Measurements from ENCODE around the gene CXADR.

DNA sequence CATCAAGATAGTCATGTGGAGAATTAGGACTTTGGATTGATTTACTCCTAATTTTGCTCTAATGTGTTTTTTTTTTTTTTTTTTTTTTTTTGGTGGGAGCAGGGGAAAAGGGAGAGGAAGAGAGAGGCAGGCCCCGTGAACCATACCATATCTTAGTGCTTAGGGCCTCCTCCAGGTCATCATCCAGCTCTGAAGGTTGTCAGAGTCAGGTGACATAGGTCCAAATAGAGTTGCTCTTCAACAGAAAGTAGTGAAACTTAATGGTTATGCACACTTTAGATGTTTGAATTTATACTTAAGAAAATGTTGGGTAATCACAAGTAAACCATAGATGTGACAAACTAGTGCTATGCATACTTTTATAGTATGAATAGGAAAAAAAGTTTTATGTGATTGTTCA lies 32.2 kb downstream of the CXADR start:
- TF ChIP-seq, protein P1, sequence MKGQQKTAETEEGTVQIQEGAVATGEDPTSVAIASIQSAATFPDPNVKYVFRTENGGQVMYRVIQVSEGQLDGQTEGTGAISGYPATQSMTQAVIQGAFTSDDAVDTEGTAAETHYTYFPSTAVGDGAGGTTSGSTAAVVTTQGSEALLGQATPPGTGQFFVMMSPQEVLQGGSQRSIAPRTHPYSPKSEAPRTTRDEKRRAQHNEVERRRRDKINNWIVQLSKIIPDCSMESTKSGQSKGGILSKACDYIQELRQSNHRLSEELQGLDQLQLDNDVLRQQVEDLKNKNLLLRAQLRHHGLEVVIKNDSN (CRISPR knock-in tag; IDR thresholded peaks at IDR 0.05) = no peak
- TF ChIP-seq, protein P2, sequence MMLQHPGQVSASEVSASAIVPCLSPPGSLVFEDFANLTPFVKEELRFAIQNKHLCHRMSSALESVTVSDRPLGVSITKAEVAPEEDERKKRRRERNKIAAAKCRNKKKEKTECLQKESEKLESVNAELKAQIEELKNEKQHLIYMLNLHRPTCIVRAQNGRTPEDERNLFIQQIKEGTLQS (CRISPR knock-in tag; conservative IDR thresholded peaks at IDR 0.05) = no peak
- TF ChIP-seq HMGA2 (CRISPR knock-in tag; IDR thresholded peaks at IDR 0.05) = no peak
- no peak for TF ChIP-seq IRF2 (CRISPR knock-in tag; IDR thresholded peaks at IDR 0.05; ENCODE audit: borderline replicate concordance, low read depth)
- TF ChIP-seq, protein P3, sequence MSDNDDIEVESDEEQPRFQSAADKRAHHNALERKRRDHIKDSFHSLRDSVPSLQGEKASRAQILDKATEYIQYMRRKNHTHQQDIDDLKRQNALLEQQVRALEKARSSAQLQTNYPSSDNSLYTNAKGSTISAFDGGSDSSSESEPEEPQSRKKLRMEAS (CRISPR knock-in tag; IDR thresholded peaks at IDR 0.05) = no peak
- TF ChIP-seq ZBTB21 (CRISPR knock-in tag; IDR thresholded peaks at IDR 0.05; ENCODE audit: borderline replicate concordance) = no peak
- TF ChIP-seq, protein P4, sequence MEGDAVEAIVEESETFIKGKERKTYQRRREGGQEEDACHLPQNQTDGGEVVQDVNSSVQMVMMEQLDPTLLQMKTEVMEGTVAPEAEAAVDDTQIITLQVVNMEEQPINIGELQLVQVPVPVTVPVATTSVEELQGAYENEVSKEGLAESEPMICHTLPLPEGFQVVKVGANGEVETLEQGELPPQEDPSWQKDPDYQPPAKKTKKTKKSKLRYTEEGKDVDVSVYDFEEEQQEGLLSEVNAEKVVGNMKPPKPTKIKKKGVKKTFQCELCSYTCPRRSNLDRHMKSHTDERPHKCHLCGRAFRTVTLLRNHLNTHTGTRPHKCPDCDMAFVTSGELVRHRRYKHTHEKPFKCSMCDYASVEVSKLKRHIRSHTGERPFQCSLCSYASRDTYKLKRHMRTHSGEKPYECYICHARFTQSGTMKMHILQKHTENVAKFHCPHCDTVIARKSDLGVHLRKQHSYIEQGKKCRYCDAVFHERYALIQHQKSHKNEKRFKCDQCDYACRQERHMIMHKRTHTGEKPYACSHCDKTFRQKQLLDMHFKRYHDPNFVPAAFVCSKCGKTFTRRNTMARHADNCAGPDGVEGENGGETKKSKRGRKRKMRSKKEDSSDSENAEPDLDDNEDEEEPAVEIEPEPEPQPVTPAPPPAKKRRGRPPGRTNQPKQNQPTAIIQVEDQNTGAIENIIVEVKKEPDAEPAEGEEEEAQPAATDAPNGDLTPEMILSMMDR (IDR thresholded peaks at IDR 0.05) = no peak
- no peak for TF ChIP-seq NFYB (CRISPR knock-in tag; conservative IDR thresholded peaks at IDR 0.05; ENCODE audit: low read depth)
- no peak for TF ChIP-seq FOXJ3 (CRISPR knock-in tag; IDR thresholded peaks at IDR 0.05; ENCODE audit: borderline replicate concordance)
- no peak for TF ChIP-seq NR3C1 (CRISPR knock-in tag; conservative IDR thresholded peaks at IDR 0.05; ENCODE audit: low read depth)

Data from WTC11 (cell line).